Measurements from ENCODE around the gene NMNAT1. TPM values are rescaled to one million over a fixed set of nuclear protein-coding genes. Genes with fewer than 3 reads are reported as not detected.

NMNAT1 gene
- total and polyA plus RNA-seq, 8 donors, result 3.0 to 9.3 (median 3.8) TPM

GRCh38 chr1:10032590-10033358, 89.5 kb downstream of the NMNAT1 start, which contains the start of gene UBE4B:
Gene UBE4B, plus strand, starts transcription at chr1:10032958. Its CDS starts 713 bp downstream, at chr1:10033671.
- ATAC-seq, result peak; percentile 94 to 99 (median 98)
- DNase-seq, result peak; percentile 97 to 100 (median 99)
- FAIRE-seq, result no peak
- TF ChIP-seq CTCF (IDR thresholded peaks at IDR 0.05), result peak; percentile 86 to 91 (median 90)
- Histone ChIP-seq H3K27ac (peak within 1 kb of the TSS; percentile 83 to 97 (median 90)), H3K36me3 (no peaks in the 10 kb centered on the region), H3K27me3 (no peaks in the 10 kb centered on the region), H3K4me3 (peak within 1 kb of the TSS; percentile 86 to 96 (median 95)), H3K9me3 (no peaks in the 10 kb centered on the region), H3K4me1 (peaks cover 7 to 15% (median 10%) of the 10 kb centered on the region in 3 donors)
- 1% methylated on average over 69 to 73 of the region's 73 CpGs for WGBS, 2 donors
- intact Hi-C loops (cut with DNase I), result no loop called here

GRCh38 chr1:10033359-10033845, 90.1 kb downstream of the NMNAT1 start:
- Histone ChIP-seq H3K36me3 (no peaks in the 10 kb centered on the region), H3K4me3 (peak overlapping the region; percentile 86 to 96 (median 95)), H3K9me3 (no peaks in the 10 kb centered on the region), H3K27ac (peak overlapping the region; percentile 83 to 97 (median 90)), H3K4me1 (peaks cover 7 to 15% (median 10%) of the 10 kb centered on the region in 3 donors), H3K27me3 (no peaks in the 10 kb centered on the region)
- DNase-seq (peak in 2 of 6 donors; percentile 26 to 33), ATAC-seq (peak; percentile 36 to 62 (median 54)), FAIRE-seq (no peak)
- intact Hi-C loops (cut with DNase I), result no loop called here
- 0 to 1% methylated on average over 19 of the region's 19 CpGs for WGBS, 2 donors
- TF ChIP-seq CTCF (IDR thresholded peaks at IDR 0.05), result no peak

Small RNA genes lying within 50 kb of the gene (microRNA-seq; reads per million reads assigned to microRNA genes)
- gene MIR5697, result 0.39 to 2.4 reads per million in 2 donors

Other genes with a start within 250 kb of the NMNAT1 start
- gene CLSTN1, start 119.5 kb upstream of the NMNAT1 start, total RNA-seq, result 10 to 100 TPM; 56.9 to 73.5 (median 66.0) TPM
- gene CLSTN1, start 119.5 kb upstream of the NMNAT1 start, polyA plus RNA-seq, result 10 to 100 TPM; 44.2 to 54.2 TPM
- 10 to 100 TPM; 16.5 to 27.3 (median 21.0) TPM for gene CTNNBIP1, start 33.2 kb upstream of the NMNAT1 start, total RNA-seq
- gene CTNNBIP1, start 33.2 kb upstream of the NMNAT1 start, polyA plus RNA-seq, result 10 to 100 TPM in 1 of 2 donors, 1 to 10 TPM in 1; 9.4 to 15.2 TPM
- gene LZIC, start 84 bp upstream of the NMNAT1 start, total RNA-seq, result 10 to 100 TPM in 5 of 6 donors, 1 to 10 TPM in 1; 8.4 to 19.6 (median 12.3) TPM
- gene LZIC, start 84 bp upstream of the NMNAT1 start, polyA plus RNA-seq, result 10 to 100 TPM in 1 of 2 donors, 1 to 10 TPM in 1; 5.5 to 11.1 TPM
- 1 to 10 TPM in 4 of 6 donors, under 1 TPM in 2; 0.76 to 3.5 (median 2.3) TPM for gene RBP7, start 53.8 kb downstream of the NMNAT1 start, total RNA-seq
- 10 to 100 TPM in 1 of 2 donors, 1 to 10 TPM in 1; 7.7 to 17.4 TPM for gene RBP7, start 53.8 kb downstream of the NMNAT1 start, polyA plus RNA-seq
- 10 to 100 TPM; 27.5 to 45.3 (median 35.2) TPM for gene UBE4B, start 89.5 kb downstream of the NMNAT1 start, total RNA-seq
- gene UBE4B, start 89.5 kb downstream of the NMNAT1 start, polyA plus RNA-seq, result 10 to 100 TPM; 13.0 to 16.7 TPM